HG03135 (cell line): Measurements from ENCODE around the gene EPHA3.
"Not testable (repeated sequence)": the region's sequence is repeated elsewhere in the genome, so short reads cannot be mapped to it uniquely, and the experiment has no call there.

Experiments
- ATAC-seq: cut with Tn5 transposase; IDR thresholded peaks from one replicate; pipeline ENCODE4 v1.9.1; 2021; ENCODE audit warnings: mild to moderate bottlenecking, moderate library complexity; ENCODE audit not compliant: unreplicated experiment

The EPHA3 gene

DNA sequence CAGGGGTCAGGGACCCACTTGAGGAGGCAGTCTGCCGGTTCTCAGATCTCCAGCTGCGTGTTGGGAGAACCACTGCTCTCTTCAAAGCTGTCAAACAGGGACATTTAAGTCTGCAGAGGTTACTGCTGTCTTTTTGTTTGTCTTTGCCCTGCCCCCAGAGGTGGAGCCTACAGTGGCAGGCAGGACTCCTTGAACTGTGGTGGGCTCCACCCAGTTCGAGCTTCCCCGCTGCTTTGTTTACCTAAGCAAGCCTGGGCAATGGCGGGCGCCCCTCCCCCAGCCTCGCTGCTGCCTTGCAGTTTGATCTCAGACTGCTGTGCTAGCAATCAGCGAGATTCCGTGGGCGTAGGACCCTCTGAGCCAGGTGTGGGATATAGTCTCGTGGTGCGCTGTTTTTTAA, 243.5 kb downstream of the EPHA3 start:
- ATAC-seq, result not testable (repeated sequence)

DNA sequence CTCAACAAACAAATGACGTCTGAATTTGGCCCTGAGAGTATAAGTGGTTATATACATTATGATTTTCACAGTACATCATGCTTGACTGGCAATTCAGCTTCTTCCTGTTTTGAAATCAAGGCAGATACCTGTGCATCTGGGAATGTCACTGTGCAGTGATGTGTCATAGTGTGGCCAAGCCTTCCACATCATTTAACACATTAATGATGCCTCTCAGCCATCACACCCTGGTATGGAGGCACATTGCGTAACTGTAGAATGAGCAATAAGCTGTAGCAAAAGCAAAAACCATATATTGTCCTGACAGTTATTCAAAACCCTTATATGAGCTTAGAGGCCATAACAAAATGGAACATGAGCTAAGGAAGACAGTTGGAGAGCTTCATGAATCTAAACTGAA, 246.0 kb downstream of the EPHA3 start:
- no peak for ATAC-seq

DNA sequence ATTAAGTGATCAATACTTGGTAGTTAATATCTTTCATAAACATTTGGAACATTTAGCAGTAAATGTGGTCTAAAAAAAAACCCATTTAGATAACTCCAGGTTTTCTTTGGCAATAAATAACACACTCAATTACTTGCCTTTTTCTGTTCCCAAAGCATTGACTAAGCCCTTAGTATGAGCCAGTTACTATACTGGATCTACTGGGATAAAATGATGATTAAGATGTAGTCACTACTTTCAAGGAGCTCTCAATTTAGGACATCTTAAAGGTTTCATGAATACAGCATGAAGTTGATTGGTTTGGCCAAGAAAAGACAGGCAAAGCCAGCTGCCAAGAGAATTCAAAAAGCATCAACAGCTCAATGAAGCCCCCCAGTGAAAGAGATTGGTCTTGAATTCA, 250.9 kb downstream of the EPHA3 start:
- no peak for ATAC-seq

DNA sequence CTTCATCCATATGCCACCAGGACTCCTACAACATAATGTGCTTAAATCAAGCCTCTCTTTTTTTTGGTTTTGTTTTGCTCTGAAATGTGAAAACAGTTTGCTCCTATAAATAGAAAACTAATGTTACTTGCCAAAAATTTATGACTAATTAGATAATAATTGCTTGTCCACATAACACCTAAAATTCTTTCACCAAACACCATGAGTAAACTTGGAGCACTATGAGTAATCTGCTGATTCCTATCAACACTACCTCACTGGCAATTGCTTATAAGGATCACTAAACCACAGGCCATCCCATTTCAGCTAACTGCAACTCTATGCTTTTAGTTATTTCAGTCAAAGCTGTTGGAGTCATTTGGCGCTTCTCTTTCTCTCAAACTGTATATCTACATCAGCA, 252.7 kb downstream of the EPHA3 start:
- no peak for ATAC-seq

DNA sequence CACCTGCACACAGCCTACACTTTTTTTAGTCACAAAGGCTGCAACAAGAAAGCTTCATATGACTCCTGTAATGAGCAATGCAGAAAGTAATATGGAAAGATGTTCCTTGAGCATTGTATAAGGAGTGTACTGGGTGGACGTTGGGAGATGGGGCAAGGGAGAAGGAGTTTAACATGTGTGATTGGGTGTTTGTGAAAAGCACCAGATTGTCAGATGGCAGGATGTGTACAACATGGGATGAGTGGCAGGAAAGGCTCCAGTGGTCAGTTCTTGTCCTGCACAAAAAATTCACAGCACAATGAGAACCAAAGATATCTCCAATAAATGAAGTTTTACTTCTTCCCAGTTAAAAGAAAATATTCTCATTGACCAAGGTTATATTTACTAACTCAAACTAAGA, 255.1 kb downstream of the EPHA3 start:
- ATAC-seq, result no peak

GRCh38 chr3:89363171-89363570, 255.8 kb downstream of the EPHA3 start:
- ATAC-seq, result no peak

DNA sequence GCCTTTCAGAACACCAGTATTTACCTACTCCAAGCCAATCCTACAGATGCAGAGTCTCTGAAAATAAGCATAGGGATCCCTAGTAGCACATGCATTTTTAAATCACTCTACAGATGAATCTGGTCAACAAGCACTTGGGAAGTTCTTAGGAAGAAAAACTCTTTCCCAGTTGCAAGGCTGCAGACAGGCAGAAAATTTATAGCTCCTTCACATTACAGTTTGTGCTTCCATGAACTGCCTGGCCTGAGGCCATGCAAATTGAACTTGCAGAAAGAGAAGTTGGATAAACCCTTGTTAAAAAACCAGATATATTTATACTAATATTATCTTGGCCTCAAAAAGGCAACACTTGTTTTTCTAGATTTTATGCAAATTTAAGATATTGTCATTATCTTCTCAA, 256.9 kb downstream of the EPHA3 start:
- ATAC-seq, result no peak

- no peak for ATAC-seq
Measured at GRCh38 chr3:89367166-89367565, 259.7 kb downstream of the EPHA3 start.

DNA sequence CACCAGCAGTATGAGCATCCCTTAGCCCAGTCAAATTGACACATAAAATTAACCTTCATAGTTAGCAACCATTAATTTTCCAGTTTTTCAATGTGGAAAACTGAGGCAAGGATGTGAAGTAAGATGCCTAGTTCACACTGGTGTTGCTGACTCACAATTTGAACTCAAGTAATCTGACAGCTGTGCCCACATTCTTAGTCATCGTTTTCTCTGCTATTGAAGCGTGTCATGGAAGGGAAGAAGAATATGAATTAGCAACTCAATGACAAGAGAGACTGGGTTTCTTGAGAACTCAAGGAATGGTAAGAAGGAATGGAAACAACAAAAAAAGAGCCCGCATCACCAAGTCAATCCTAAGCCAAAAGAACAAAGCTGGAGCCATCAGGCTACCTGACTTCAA, 261.4 kb downstream of the EPHA3 start:
- no peak for ATAC-seq

DNA sequence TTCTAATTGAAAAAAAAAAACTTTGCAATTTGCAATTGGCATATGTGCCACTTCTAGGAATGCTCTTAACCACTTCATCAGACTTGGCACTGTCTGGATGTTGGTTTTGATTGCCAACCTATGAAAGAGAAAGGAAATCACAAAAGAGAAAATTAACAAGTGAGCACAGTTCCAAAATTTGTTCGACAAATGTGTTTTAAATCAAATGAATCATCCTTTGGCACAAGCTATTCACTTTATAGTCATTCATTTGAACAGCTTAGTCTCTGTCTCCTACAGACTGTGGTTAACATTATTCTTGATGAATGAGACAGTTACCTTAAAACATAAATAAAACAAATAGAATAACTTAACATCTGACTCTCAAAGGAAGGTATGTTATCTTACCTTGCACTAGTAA, 265.0 kb downstream of the EPHA3 start:
- ATAC-seq, result no peak

DNA sequence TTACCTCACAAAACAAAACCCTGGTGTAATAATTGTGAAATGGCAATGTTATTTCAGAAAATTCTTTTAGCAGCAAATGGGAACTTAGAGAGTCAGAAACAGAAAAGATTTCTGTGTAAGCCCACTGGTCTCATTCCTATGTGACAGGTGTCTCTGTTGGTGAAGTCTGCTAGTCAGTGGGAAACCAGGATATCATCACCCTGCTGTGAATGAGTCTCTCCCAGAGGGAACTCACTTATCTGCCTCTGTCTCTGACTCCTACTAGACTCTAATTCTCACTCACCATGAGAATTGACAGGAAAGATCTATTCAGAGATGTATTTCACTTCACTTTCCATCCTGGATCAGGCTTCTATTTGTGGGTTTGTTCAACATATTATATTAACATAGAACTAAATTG, 266.0 kb downstream of the EPHA3 start:
- no peak for ATAC-seq

GRCh38 chr3:89375451-89375850, 268.0 kb downstream of the EPHA3 start:
- ATAC-seq, result no peak

GRCh38 chr3:89380016-89380415, 272.6 kb downstream of the EPHA3 start:
- no peak for ATAC-seq

DNA sequence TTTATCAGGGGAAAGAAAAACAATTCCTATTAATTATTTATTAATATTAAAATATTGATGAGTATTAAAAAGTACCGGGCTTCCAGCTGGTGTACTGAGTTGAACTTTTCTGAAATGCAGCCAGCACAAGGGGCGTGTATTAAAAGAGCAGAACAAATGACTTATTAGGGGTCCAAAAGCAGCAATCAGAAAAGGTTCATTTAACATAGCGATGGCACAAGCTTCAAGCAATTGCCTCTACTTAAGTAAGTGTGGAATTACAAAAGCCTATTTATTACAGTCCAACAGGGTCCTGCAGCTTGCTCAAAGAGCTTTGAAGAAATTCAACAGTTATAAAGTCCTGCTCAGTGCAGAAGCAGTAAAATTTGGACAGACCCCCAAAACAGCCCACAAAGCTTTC, 285.6 kb downstream of the EPHA3 start:
- ATAC-seq, result no peak

DNA sequence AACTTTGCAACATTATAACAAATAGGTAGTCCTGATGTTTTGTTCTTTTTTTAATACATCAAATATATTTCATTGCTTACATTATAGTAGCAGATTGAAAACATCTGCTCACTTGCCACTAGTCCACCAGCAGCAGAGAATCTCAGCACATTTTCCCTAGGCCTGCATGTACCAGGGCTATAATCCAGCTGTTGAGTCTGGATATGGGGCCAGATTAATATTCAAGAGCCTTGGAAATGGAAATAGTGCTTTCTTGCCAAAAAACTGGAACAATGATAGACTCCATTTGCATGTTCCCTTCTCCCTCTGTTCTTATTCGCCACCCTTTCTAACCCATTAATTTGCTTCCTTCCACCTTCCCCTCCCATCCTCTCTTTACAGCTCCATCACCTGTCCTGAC, 288.0 kb downstream of the EPHA3 start:
- ATAC-seq, result no peak

DNA sequence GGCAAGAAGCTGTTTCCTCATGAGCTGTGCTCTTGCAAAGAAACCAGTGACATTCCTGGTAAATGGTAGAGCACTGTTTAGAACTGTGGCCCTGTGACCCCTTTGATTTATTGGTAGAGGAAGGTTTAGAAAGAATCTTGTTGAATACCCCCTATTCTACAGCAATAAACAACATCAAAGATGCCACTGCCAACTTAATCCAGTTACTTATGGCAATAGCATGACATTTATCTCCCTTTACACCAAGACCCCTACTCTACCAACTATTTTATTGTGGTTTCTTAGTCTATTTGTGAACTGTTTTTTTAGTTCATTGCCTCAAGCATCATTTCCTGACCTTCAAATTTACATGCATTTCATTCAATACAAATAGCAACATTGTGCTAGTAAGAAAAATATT, 288.6 kb downstream of the EPHA3 start:
- ATAC-seq, result no peak

GRCh38 chr3:89402051-89402450, 294.6 kb downstream of the EPHA3 start:
- no peak for ATAC-seq

DNA sequence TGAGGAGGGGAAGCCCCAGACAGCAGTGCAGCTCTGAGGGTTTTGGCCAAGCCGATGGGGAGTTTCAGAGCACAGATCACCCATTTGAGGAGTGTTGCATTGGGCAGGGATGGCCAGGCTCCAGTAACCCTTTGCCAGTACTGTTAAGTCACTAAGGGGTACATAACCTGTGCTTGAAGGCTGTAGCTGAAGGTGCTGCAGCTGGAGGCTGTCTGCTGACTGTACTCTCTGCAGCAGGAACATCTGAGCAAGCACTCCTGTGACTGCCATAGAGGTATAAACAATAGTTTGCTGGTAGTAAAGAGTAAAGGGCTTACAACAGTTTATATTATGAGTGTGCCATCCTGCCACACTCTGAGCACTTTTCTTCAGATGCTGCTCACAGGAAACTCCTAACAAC, 297.8 kb downstream of the EPHA3 start:
- no peak for ATAC-seq

GRCh38 chr3:89405593-89405992, 298.2 kb downstream of the EPHA3 start:
- ATAC-seq, result no peak

DNA sequence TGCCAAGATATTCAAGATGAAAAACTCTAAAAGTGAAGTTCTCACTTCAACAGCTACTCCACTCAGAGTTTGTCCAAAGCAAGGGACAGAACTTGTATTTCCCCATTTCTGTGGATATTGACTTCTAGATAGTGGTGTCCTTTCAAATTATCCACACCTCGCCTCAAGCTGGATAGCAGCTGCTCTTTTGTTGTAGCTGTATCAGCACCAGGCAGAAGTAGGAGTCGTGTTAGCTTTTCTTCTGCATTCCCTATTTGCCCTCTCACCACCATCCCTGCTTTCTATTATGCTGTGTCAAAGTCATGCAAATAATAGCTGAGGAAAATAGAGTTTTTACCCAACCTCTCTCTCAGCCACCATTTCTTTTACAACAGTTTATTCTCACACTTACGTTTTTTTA, 303.8 kb downstream of the EPHA3 start:
- ATAC-seq, result no peak

DNA sequence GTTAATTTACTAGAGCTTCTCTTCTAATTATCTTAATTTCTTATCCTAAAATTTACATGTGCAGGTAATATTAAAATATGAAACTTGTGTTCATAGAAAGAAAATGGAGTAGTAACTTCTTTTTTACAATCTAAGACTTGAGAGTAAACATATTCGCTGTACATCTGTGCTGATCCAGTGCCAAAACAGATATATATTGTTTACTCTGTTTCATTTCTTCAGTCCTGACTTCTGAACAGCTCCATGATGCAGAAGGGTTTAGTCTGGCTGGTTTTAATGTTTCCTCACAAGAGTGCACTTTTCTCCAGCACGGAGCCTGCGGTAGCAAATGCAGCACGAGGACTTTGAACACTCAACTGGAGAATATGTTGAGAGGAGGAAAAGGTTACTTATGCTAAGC, 306.8 kb downstream of the EPHA3 start:
- ATAC-seq, result no peak

- no peak for ATAC-seq
Measured at GRCh38 chr3:89419647-89420241, 312.3 kb downstream of the EPHA3 start.

GRCh38 chr3:89426060-89426459, 318.6 kb downstream of the EPHA3 start:
- no peak for ATAC-seq
